ENCODE measurements around the gene SATB2. TPM values are rescaled to one million over a fixed set of nuclear protein-coding genes. Genes with fewer than 3 reads are reported as not detected.

SATB2 gene
- total RNA-seq, 2 experiments from 2014 or later = 0.06 to 0.11 TPM

- DNase-seq = no peak
- H3K27ac Mint-ChIP-seq = no peak overlapping the region
- no peak overlapping the region for H3K4me3 Mint-ChIP-seq
- no peaks in the 10 kb centered on the region for H3K27me3 Mint-ChIP-seq
- no peaks in the 10 kb centered on the region for H3K4me1 Mint-ChIP-seq
- no peaks in the 10 kb centered on the region for H3K36me3 Mint-ChIP-seq
- POLR2A ChIA-PET = no interaction called here
- no peak for ATAC-seq (ENCODE audit: low read depth)
- no peaks in the 10 kb centered on the region for H3K9me3 Mint-ChIP-seq
These were observed 148.3 kb downstream of the SATB2 start for GRCh38 chr2:199309411-199309810.

GRCh38 chr2:199308567-199308966 is 149.2 kb downstream of the SATB2 start:
- no peak overlapping the region for H3K4me3 Mint-ChIP-seq
- DNase-seq (no peak), ATAC-seq (ENCODE audit: low read depth) (no peak)
- POLR2A ChIA-PET = no interaction called here
- H3K27me3 Mint-ChIP-seq = no peaks in the 10 kb centered on the region
- no peaks in the 10 kb centered on the region for H3K4me1 Mint-ChIP-seq
- H3K36me3 Mint-ChIP-seq = no peaks in the 10 kb centered on the region
- H3K27ac Mint-ChIP-seq = no peak overlapping the region
- no peaks in the 10 kb centered on the region for H3K9me3 Mint-ChIP-seq

- Mint-ChIP-seq H3K27ac (no peak overlapping the region), H3K4me1 (no peaks in the 10 kb centered on the region), H3K4me3 (no peak overlapping the region), H3K27me3 (no peaks in the 10 kb centered on the region), H3K36me3 (no peaks in the 10 kb centered on the region), H3K9me3 (no peaks in the 10 kb centered on the region)
- no peak for DNase-seq
- POLR2A ChIA-PET = no interaction called here
- no peak for ATAC-seq (ENCODE audit: low read depth)
These were observed 150.3 kb downstream of the SATB2 start for GRCh38 chr2:199307461-199307860.

GRCh38 chr2:199306116-199306515 is 151.6 kb downstream of the SATB2 start:
- H3K4me1 Mint-ChIP-seq = no peaks in the 10 kb centered on the region
- no peaks in the 10 kb centered on the region for H3K36me3 Mint-ChIP-seq
- H3K27ac Mint-ChIP-seq = no peak overlapping the region
- POLR2A ChIA-PET = no interaction called here
- no peak for ATAC-seq (ENCODE audit: low read depth)
- H3K4me3 Mint-ChIP-seq = no peak overlapping the region
- no peaks in the 10 kb centered on the region for H3K27me3 Mint-ChIP-seq
- DNase-seq = no peak
- H3K9me3 Mint-ChIP-seq = no peaks in the 10 kb centered on the region

- H3K4me1 Mint-ChIP-seq = no peaks in the 10 kb centered on the region
- DNase-seq = no peak
- POLR2A ChIA-PET = no interaction called here
- H3K27me3 Mint-ChIP-seq = no peaks in the 10 kb centered on the region
- H3K36me3 Mint-ChIP-seq = no peaks in the 10 kb centered on the region
- H3K9me3 Mint-ChIP-seq = no peaks in the 10 kb centered on the region
- no peak for ATAC-seq (ENCODE audit: low read depth)
- no peak overlapping the region for H3K4me3 Mint-ChIP-seq
- no peak overlapping the region for H3K27ac Mint-ChIP-seq
These were observed 154.0 kb downstream of the SATB2 start for GRCh38 chr2:199303728-199304177.

GRCh38 chr2:199302851-199303250 is 154.9 kb downstream of the SATB2 start:
- ATAC-seq (ENCODE audit: low read depth) (no peak), DNase-seq (no peak)
- POLR2A ChIA-PET = no interaction called here
- Mint-ChIP-seq H3K27ac (no peak overlapping the region), H3K9me3 (no peaks in the 10 kb centered on the region), H3K36me3 (no peaks in the 10 kb centered on the region), H3K4me3 (no peak overlapping the region), H3K4me1 (no peaks in the 10 kb centered on the region), H3K27me3 (no peaks in the 10 kb centered on the region)

- H3K4me1 Mint-ChIP-seq = no peaks in the 10 kb centered on the region
- peaks cover 1% of the 10 kb centered on the region for H3K9me3 Mint-ChIP-seq
- H3K36me3 Mint-ChIP-seq = no peaks in the 10 kb centered on the region
- POLR2A ChIA-PET = no interaction called here
- ATAC-seq (ENCODE audit: low read depth) = no peak
- no peaks in the 10 kb centered on the region for H3K27me3 Mint-ChIP-seq
- no peak overlapping the region for H3K4me3 Mint-ChIP-seq
- H3K27ac Mint-ChIP-seq = no peak overlapping the region
- DNase-seq = no peak
These were observed 169.3 kb downstream of the SATB2 start for GRCh38 chr2:199288424-199288823.

- peaks cover 1% of the 10 kb centered on the region for H3K9me3 Mint-ChIP-seq
- H3K4me1 Mint-ChIP-seq = no peaks in the 10 kb centered on the region
- no peaks in the 10 kb centered on the region for H3K27me3 Mint-ChIP-seq
- DNase-seq (no peak), ATAC-seq (ENCODE audit: low read depth) (no peak)
- H3K27ac Mint-ChIP-seq = no peak overlapping the region
- H3K36me3 Mint-ChIP-seq = no peaks in the 10 kb centered on the region
- no peak overlapping the region for H3K4me3 Mint-ChIP-seq
- POLR2A ChIA-PET = no interaction called here
These were observed 175.4 kb downstream of the SATB2 start for GRCh38 chr2:199282309-199282708.

GRCh38 chr2:199279146-199279545 is 178.6 kb downstream of the SATB2 start:
- Mint-ChIP-seq H3K27me3 (no peaks in the 10 kb centered on the region), H3K36me3 (no peaks in the 10 kb centered on the region), H3K27ac (no peak overlapping the region), H3K4me3 (no peak overlapping the region), H3K4me1 (no peaks in the 10 kb centered on the region), H3K9me3 (no peaks in the 10 kb centered on the region)
- ATAC-seq (ENCODE audit: low read depth) = no peak
- POLR2A ChIA-PET = no interaction called here
- DNase-seq = no peak

- Mint-ChIP-seq H3K27me3 (no peaks in the 10 kb centered on the region), H3K4me3 (no peak overlapping the region), H3K4me1 (no peaks in the 10 kb centered on the region), H3K27ac (no peak overlapping the region), H3K36me3 (no peaks in the 10 kb centered on the region), H3K9me3 (no peaks in the 10 kb centered on the region)
- ATAC-seq (ENCODE audit: low read depth) (no peak), DNase-seq (no peak)
- POLR2A ChIA-PET = no interaction called here
These were observed 179.6 kb downstream of the SATB2 start for GRCh38 chr2:199278099-199278498.

- Mint-ChIP-seq H3K4me1 (no peaks in the 10 kb centered on the region), H3K27me3 (no peaks in the 10 kb centered on the region), H3K4me3 (no peak overlapping the region), H3K36me3 (no peaks in the 10 kb centered on the region), H3K9me3 (no peaks in the 10 kb centered on the region), H3K27ac (no peak overlapping the region)
- POLR2A ChIA-PET = no interaction called here
- ATAC-seq (ENCODE audit: low read depth) (no peak), DNase-seq (no peak)
These were observed 184.7 kb downstream of the SATB2 start for GRCh38 chr2:199273042-199273511.

- ATAC-seq (ENCODE audit: low read depth) (no peak), DNase-seq (no peak)
- H3K27me3 Mint-ChIP-seq = no peaks in the 10 kb centered on the region
- POLR2A ChIA-PET = no interaction called here
- peaks cover 19% of the 10 kb centered on the region for H3K9me3 Mint-ChIP-seq
- H3K4me1 Mint-ChIP-seq = no peaks in the 10 kb centered on the region
- no peaks in the 10 kb centered on the region for H3K36me3 Mint-ChIP-seq
- no peak overlapping the region for H3K27ac Mint-ChIP-seq
- no peak overlapping the region for H3K4me3 Mint-ChIP-seq
These were observed 195.8 kb downstream of the SATB2 start for GRCh38 chr2:199261936-199262335.

GRCh38 chr2:199261239-199261638 is 196.5 kb downstream of the SATB2 start:
- no peak overlapping the region for H3K4me3 Mint-ChIP-seq
- no peaks in the 10 kb centered on the region for H3K27me3 Mint-ChIP-seq
- no peak overlapping the region for H3K27ac Mint-ChIP-seq
- ATAC-seq (ENCODE audit: low read depth) = no peak
- POLR2A ChIA-PET = no interaction called here
- DNase-seq = no peak
- peaks cover 19% of the 10 kb centered on the region for H3K9me3 Mint-ChIP-seq
- H3K36me3 Mint-ChIP-seq = no peaks in the 10 kb centered on the region
- H3K4me1 Mint-ChIP-seq = no peaks in the 10 kb centered on the region

- ATAC-seq (ENCODE audit: low read depth) = no peak
- Mint-ChIP-seq H3K4me3 (no peak overlapping the region), H3K27me3 (no peaks in the 10 kb centered on the region), H3K36me3 (no peaks in the 10 kb centered on the region), H3K9me3 (peaks cover 19% of the 10 kb centered on the region), H3K4me1 (no peaks in the 10 kb centered on the region), H3K27ac (no peak overlapping the region)
- POLR2A ChIA-PET = no interaction called here
- no peak for DNase-seq
These were observed 198.1 kb downstream of the SATB2 start for GRCh38 chr2:199259671-199260070.

- Mint-ChIP-seq H3K4me3 (no peak overlapping the region), H3K36me3 (no peaks in the 10 kb centered on the region), H3K27me3 (no peaks in the 10 kb centered on the region), H3K4me1 (no peaks in the 10 kb centered on the region), H3K27ac (no peak overlapping the region), H3K9me3 (peaks cover 12% of the 10 kb centered on the region)
- no peak for ATAC-seq (ENCODE audit: low read depth)
- POLR2A ChIA-PET = no interaction called here
- no peak for DNase-seq
These were observed 199.4 kb downstream of the SATB2 start for GRCh38 chr2:199258291-199258690.

All from activated naive CD8-positive, alpha-beta T cell treated with anti-CD3 and anti-CD28 coated beads, Interleukin-2, amount 10 ng/mL, durations not matched to agents 7 days and 5 days (primary cell).